GM21786 (cell line): Measurements from ENCODE around the gene COL9A3.

Experiments used
- ATAC-seq: cut with Tn5 transposase; IDR thresholded peaks from one replicate; pipeline ENCODE4 v1.9.1; 2021; ENCODE audit not compliant: unreplicated experiment

Gene COL9A3

DNA sequence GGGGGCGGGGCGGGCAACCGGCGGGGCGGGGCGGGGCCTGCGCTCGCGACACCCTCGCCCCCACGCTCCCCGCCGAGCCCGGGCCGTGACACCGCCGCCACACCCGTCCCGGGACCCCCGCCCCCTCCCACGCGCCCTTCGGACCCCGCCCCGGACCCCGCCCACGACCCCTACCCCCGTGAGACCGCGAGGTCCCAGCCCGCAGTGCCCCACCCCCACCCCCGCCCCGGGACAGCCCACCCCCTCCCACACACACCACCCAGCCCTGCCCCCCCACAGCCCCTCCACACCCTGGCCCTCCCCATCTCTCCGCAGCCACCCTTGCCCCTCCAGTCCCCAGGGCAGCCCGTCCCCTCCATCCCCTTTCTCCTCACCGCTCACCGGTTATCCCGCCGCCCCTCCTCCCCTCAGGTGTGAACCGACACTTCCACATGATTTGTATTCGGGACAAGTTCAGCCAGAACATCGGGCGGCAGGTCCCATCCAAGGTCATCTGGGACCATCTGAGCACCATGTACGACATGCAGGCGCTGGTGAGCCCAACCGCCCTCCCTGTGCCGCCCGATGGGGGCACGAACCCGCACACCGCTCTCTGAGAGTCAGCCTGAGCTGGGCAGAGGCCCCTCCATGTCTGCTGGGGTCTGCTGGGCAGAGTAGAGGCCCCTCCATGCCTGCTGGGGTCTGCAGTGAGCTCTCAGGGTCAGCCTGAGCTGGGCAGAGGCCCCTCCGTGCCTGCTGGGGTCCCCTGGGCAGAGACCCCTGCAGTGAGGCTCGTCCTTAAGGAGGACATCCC is 20.0 kb upstream of the COL9A3 start:
- ATAC-seq, result no peak

DNA sequence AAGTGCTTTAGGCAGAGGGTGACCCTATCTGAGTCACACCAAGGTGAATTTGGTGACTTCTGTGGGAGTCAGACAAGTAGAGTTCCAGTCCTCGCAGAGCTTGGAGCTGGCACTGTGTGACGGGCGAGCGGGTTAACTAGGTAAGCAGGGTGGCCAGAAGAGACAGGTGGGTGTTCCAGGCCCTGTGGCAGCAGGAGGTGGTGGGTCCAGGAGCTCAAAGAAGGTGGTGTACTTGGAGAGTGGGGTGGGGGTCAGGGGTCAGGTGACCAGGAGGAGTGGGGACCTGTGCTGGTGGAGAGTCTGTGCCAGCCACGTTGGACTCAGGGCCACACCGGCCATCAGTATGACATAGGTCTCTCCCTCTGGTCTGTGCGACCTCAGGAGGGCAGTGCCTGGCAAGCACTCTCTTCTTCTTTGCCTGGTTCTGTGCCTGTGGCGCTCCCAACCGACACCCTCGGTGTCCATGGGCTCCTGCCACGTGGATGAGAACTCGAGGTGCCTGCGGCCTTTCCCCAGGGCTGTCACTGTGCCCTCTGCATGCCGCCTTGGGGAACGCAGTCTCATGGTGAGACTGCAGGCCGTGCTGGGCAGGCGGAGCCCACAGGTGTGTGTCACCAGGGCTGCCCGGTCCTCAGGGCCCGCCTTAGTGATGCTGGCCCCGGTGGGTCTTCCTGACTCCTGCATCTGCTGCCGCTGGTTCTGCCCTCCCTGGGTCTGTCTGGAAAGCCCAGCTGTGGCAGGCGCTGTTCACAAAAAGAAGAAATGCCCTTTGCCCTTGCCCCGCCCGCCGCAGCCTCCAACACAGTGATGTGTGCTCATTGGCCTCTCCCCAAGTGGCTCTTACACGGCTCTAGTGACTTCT is 18.9 kb upstream of the COL9A3 start:
- no peak for ATAC-seq

DNA sequence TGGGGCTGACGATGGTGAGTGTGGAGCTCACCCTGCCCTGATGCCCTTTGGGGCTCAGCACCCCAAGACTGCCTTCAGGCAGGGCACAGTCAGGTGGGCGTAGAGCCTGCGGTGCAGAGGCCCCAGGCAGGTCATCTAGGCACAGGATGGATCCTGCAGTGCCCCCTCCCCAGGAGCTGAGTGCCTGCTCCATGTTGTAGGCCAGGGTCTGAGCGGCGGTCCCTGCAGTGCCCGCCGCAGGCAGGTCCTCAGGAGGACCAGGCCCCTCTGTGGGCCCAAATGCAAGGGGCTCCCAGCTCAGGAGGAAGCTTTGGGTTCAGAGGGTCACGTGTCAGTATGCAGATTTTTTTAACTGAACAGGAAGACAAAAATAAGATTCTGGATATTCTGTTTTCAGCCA is 17.8 kb upstream of the COL9A3 start:
- ATAC-seq, result no peak

DNA sequence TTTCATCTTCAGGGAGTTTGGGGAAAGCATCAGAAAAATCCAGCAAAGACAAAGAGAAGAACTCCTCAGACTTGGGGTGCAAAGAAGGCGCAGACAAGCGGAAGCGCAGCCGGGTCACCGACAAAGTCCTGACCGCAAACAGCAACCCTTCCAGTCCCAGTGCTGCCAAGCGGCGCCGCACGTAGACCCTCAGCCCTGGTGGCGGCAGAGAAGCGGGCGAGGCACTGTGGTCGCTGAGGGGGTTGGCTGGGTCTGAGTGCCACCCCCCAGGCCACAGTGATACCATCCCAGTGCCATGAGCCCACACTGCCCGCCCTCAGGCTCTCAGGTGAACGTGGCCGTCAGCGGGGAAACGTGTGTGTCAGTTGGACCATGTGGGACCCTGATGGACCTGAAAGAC is 17.4 kb upstream of the COL9A3 start:
- ATAC-seq, result no peak

DNA sequence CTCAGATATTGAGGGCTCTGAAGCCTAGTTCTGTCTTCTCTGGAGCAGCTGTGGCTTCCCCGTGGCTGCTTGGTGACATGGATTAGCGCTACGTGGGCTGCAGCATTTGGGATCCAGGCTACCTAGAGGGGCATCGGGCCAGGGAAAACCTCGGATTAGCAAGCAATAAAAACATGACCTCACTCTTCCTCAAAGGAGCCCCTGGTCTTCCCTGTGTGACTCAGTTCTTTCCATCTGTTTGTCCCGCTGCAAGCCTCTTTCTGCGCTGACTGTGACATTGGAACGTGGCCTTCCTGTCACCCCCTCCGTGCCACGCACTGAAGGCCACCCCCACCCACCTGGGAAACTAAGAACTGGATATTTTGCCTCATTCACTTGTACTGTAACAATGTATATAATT is 17.0 kb upstream of the COL9A3 start:
- ATAC-seq, result no peak

DNA sequence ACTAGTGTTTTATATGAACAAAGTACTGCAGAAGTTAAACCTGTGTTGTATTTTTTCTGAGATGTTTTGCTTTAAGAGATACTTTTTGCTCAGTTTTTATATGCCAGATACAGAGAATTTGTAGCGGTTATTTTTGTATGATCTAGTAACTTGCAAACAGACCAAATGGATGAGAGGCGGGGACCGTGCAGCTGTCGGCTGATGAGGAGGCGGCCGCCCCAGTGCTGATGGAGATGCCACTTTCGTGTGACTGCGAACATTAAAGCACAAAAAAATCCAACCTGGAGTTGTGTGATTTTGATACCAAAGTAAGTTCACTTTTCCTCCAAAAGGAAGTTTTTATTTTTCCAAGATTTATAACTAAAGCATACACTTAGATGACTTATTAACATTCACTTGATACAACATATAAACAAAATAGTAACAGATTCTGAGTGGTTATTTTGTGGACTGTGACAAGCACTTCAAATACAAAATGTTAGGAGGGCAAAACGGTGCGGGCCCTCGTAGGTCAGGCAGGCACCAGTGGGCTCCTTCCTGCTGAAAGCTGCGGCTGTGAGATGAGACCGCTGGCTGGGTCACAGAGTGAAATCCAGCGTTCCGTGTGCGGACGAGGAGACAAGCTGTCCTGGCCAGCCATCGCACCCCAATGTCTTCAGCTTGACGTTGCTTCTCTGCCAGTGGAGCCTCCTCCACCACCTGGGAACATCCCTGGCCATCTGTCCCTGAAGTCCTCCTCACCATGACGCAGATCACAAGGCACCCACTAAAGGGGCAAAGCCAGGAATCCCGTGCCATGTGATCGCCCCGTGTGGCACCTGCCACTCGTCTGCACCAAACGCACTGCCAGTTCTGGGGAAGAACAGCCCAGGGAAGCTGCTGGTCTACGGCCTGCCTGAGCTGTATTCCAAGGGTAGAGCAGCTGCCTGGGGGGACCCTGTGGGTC is 16.3 kb upstream of the COL9A3 start:
- no peak for ATAC-seq

DNA sequence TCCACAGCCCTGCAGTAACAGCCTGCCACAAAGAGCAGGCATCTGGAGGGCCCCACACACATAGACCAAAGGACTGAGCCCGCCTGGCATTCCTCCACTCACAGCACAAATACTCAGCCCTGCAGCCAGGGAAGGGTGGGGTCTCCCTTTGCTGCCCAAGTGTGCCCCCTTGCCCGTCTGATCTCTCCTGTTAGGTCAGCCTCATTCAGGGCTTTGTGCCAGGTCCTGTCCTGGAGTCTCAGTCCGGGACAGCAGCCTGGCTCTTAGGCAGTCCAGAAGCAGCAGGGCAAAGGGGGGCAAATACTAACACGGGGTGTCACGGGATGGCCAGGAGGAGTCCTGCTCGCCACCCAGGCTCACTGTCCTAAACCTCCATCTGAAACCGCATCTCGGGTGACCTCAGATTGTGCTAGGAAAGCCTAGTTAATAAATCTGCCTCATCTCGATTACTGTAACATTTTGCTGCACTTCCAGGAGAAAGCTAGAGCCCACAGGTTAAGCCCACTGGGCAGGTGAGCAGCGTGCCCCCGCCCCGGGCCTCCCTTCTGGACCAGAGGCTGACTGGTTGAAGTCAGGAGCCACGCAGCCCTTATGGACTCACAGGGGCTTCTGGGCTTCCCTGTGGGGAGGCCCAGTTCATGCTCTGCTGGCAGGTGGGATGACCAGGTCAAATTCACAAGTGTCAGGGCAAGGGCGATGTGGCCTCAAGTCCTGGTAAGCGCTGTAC is 15.4 kb upstream of the COL9A3 start:
- ATAC-seq, result no peak

DNA sequence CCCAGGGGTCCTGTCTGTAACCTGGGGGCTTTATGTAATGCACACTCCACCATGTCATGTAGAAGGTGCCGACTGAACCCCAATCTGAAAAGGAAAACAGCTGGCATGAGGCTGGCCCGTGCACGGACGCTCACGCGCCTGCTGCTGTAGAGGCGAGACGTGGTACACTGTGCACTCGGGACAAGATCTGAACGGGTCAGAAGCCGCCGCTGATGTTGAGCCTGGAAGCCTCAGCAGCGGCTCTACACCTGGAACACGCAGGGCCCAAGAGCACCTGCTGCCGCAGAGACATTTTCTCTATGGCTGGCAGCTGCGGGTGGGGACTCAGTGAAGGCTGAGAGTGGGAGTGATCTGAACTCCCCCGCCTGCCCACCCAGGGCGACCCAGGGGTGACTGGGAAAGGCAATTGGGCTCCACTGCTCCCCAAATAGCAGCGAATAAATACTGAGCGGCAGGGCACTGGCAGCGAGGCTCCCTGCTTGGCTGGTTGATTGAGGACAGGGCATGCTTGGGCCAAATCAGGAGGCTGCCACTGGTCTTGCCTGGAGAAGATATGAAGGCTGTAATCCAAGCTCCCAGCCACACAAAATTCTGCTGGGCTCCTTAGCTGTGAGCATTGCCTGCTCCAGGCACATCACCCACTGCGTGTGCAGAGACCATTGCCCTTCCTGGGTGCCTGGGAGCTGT is 14.7 kb upstream of the COL9A3 start:
- ATAC-seq, result no peak

DNA sequence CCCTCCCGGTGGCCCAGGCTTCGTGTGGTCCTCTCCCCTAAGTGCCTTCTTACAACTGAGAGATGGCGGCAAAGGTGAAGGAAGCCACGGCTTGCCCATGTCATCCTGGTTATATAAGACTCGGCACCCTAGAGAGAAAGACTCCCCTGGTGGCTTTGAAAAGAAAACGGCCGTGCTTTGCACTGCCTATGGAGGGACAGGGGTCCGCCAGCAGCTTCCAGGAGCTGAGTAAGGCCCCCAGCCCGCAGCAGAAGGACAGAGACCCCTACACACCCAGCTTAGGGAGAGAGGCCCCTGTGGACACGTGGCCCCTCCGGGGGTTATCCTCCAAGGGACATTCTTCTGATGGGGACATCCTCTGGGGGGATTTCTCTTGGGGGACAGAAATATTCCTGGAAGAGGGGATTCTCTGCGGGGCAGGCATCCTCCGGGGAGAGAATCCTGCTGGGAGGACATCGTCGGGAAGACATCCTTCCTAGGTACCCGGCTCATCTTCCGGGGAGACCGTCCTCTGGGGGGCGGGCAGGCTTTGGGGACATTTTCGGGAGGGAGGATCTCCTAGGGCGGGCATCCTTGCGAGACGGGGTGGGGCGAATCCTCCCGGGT is 12.7 kb upstream of the COL9A3 start:
- no peak for ATAC-seq

DNA sequence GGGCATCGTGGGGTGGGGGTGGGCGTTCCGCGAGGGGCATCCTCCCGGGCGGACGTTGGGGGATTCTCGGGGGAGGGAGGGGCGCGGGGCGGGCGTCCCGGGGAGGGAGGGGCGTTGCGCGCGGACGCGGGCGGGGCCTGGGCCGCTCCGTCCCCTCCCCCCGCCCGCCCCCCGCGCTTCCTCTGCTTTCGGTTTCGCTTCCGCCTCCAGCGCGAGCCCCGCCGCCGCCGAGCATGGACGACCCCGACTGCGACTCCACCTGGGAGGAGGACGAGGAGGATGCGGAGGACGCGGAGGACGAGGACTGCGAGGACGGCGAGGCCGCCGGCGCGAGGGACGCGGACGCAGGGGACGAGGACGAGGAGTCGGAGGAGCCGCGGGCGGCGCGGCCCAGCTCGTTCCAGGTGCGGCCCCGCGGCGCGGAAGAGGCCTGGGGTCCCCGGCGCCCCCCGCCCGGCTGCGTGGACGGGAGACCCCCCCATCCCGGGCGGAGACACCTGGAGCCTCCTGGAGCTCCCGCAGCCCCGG is 12.2 kb upstream of the COL9A3 start, which contains the start of gene OGFR:
Gene OGFR, plus strand, starts transcription at position 209 of the 528 bp plus-strand sequence. Its CDS starts 25 bp downstream, at position 234.
- ATAC-seq, result no peak

DNA sequence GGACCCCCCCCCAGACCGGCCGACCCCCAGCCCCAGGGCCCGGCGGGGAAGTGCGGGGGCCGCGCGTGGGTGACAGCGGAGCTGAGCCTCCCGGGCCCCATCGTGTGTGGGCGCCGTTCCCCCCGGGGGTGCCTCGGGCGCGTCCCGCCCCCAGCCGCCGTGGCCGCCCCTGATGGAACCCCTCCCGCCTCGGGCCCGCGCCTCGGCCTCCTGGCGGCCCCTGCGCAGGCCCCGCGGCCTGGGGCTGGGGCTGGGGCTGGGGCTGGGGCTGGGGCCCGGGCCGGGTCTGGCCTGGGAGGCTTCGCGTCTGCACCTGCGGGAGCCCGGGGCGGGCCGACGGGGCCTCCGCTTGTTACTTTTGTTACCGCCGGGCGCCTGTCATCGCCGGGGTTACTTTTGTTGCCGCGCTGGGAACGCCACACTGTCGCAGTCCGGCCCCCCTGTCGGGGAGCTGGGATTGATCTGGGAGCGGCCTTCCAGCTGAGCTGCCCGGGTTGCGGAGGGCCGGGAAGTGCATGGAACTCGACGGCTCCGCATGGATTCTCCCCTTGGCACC is 11.6 kb upstream of the COL9A3 start:
- ATAC-seq, result no peak

DNA sequence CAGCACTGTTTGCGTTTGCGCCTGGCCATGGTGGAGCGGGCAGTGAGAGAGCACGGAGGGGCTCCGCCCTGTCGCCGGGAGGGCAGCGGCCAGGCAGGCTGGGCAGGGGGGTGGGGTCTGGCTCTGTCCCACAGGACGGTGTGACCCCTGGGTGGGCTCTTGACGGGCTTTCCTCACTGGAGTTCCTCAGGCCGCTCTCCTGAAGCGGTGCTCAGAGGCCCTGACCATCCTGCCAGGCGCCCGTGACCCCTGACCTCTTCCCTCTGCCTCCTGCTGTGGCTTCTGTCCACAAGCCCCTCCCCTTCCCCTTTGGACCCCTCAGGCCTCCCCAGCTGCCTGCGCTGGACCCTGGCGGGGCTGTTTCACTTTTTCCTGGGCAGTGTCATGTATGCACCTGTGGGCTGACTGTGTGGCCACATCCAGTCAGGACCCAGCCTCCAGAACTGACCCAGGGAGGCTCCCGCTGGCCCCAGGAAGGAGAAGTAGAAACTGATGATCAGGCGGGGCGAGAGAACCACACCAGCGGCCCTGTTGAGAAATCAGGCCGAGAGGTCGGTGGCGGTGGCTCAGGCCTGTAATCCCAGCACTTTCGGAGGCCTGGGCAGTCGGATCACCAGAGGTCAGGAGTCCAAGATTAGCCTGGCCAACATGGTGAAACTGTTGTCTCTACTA is 11.0 kb upstream of the COL9A3 start:
- no peak for ATAC-seq

DNA sequence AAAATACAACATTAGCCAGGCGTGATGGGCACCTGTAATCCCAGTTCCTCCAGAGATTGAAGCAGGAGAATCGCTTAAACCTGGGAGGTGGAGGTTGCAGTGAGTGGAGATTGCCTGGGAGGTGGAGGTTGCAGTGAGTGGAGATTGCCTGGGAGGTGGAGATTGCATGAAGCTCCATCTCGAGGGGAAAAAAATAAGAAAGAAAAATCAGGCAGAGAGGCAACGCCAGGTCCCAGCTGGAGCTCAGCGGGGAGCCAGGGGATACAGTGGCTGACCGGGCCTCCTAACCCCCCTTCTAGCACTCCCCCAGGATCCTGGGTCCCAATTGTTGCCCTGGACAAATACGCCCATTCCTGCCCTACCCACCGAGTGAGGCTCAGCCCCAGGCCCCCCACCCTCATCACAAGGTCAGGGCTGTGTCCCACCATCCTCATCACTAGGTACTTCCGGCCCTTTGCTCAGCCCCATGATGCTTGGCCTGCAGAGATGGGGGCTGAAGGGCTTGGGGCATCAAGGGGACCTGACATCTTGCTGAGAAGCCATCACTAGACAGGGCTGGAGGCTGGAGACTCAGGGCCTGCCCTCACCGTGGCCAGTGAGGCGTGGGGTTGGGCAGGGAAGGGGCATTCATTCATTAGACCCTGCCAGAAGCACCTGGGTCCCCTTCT is 10.3 kb upstream of the COL9A3 start:
- ATAC-seq, result no peak

DNA sequence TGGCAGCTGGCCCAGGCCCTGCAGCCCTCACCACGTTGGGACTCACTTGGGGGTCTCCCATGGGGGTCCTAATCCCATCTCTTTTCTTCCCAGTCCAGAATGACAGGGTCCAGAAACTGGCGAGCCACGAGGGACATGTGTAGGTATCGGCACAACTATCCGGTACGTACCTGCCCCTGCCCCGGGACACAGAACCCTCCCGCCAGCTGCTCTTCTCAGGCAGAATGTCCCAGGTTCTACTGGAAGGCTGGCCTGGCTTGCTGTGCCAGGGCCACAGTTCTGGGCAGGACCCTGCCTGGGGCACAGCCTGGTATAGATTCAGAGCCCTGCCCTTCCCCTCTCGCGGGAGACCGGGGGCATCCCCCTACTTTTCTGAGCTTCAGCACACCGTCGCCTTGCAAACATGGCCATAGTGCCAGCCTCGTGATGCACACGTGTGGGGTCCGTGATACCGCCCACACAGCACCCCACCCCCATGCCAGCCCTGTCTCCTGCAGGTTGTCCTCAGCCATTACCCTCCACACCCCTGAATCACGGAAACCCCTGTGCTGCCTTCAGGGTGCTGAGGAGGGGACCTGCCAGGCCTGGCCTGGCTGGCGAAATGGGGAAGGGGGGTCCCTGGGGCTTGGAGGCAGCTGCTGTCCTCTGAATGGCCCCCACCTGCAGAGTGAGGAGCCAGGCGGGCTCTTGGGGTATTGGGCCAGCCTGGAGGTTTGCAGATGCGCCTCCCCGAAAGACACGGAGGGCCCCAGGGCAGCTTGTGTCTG is 9.2 kb upstream of the COL9A3 start:
- no peak for ATAC-seq

DNA sequence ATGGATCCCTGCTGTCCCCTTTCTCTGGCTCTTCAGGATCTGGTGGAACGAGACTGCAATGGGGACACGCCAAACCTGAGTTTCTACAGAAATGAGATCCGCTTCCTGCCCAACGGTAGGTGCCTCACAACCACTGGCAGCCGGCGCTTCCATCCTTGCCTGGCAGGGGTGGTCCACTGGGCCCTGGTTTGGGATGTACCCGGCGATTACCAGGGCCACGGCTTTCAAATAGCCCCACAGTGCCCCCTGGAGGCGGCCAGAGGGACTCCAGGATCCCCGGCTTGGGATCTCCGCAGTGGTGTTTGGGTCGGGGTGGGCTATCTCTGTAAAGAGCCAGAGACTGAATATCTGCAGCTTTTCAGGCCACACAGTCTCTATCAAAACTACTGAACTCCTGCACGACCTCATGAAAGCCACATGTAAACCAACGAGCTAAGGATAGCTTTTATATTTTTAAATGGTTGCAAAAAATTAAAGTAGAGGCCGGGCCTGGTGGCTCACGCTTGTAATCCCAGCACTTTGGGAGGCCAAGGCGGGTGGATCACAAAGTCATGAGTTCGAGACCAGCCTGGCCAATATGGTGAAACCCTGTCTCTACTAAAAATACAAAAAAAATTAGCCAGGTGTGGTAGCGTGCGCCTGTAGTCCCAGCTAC is 8.5 kb upstream of the COL9A3 start:
- ATAC-seq, result no peak
